Hepatic stellate cell (primary cell): ENCODE data around the gene LRSAM1.
"Not testable (repeated sequence)": the region's sequence is repeated elsewhere in the genome, so short reads cannot be mapped to it uniquely, and the experiment has no call there.

ENCODE experiments used
- DNase-seq: peaks from one replicate; pipeline ENCODE4 v3.0.0; 2011; ENCODE audit warnings: low spot score

LRSAM1 gene

GRCh38 chr9:127457191-127457878 lies 6.0 kb downstream of the LRSAM1 start:
- DNase-seq, result no peak

DNA sequence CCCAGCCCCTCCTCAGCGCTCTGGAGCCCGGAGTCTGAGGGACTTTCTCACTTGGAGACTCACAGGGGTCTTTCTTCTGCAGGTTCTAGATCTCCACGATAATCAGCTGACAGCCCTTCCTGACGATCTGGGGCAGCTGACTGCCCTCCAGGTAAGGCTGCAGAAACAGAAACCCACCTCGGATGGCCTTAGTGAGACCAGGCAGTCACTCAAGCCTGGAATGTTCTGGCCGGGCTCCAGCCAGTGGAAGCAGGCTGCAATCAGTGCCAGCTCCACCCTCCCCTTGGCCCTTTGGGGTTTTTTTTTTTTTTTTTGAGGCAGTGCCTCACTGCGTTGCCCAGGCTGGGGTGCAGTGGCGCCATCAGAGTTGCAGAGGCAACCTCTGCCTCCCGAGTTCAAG lies 7.6 kb downstream of the LRSAM1 start:
- DNase-seq, result no peak

DNA sequence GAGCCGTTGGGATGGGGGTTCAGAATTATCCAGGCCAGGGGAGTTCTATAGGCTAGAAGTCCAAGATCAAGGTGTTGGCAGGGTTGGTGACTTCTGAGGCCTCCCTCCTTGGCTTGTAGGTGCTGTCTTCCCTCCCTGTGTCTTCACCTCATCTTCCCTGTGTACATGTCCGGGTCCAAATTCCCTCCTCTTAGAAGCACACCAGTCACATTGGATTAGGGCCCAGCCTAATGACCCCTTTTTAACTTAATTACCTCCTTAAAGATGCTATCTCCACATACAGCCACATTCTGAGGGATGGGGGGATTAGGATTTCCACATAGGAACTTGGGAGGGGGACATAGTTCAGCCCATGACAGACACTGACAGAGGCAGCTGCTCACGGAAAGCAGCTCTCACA lies 12.1 kb downstream of the LRSAM1 start:
- no peak for DNase-seq

- DNase-seq, result no peak
Measured at GRCh38 chr9:127463911-127464310, 12.6 kb downstream of the LRSAM1 start.

- not testable (repeated sequence) for DNase-seq
Measured at GRCh38 chr9:127466407-127466917, 15.2 kb downstream of the LRSAM1 start.

DNA sequence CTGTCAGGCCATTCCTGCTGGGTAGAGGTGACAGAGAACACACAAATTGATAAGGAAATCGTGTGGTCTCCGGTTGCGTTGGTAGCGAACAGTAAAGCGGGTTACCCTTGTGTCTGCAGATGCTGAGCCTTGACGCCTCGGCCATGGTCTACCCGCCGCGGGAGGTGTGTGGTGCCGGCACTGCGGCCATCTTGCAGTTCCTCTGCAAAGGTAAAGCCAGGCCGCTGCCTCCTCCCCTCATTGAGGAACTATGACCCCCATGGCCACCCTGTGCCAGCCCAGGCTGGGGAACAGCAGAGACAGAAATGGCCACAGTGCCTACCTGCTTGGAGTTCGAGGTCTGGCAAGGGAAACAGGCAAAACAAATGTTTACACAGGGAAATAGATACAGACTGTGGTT lies 16.3 kb downstream of the LRSAM1 start:
- DNase-seq, result no peak

DNA sequence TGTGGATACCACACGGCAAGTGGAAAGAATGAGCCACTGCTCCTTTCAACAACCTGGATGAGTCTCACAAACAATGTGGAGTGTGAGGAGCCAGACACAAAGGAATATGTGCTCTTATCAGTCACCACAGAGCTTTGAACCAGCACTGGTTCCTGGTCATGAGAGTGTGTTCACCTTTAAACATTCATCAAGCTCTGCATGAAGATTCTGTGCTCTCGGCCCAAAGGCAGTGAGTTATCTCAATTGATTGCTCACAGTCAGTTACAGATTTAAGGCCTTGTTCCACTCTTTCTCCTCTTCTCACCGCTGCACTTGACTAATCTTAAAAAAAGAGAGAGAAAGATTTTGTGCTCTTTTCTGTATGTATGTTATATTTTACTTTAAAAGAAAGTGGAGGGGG lies 19.4 kb downstream of the LRSAM1 start:
- no peak for DNase-seq

GRCh38 chr9:127473501-127473900 lies 22.2 kb downstream of the LRSAM1 start:
- DNase-seq, result no peak

- DNase-seq, result no peak
Measured at GRCh38 chr9:127473932-127474331, 22.6 kb downstream of the LRSAM1 start.

DNA sequence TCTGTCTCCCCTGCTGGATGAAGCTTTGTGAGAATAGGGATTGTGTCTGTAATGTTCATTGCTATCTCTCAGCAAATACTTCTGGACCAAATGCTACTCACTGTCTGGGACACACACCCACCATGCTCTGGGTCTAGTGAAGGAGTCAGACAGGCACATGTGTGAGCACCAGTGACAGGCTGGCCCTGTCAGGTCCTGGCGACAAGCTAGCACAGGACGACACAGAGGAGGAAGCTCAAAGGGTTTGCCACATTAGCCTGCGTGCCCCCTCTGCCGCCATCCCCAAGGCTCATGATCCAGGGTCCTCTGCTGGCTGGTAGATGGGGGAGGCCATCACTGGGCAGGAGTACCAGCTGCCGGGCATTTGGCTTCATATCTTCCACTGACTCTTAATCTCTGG lies 23.3 kb downstream of the LRSAM1 start:
- no peak for DNase-seq

- DNase-seq, result no peak
Measured at GRCh38 chr9:127479507-127480081, 28.3 kb downstream of the LRSAM1 start.

GRCh38 chr9:127482662-127483061 lies 31.4 kb downstream of the LRSAM1 start:
- no peak for DNase-seq

- DNase-seq, result no peak
Measured at GRCh38 chr9:127485995-127486394, 34.7 kb downstream of the LRSAM1 start.

GRCh38 chr9:127488946-127489345 lies 37.6 kb downstream of the LRSAM1 start:
- no peak for DNase-seq

DNA sequence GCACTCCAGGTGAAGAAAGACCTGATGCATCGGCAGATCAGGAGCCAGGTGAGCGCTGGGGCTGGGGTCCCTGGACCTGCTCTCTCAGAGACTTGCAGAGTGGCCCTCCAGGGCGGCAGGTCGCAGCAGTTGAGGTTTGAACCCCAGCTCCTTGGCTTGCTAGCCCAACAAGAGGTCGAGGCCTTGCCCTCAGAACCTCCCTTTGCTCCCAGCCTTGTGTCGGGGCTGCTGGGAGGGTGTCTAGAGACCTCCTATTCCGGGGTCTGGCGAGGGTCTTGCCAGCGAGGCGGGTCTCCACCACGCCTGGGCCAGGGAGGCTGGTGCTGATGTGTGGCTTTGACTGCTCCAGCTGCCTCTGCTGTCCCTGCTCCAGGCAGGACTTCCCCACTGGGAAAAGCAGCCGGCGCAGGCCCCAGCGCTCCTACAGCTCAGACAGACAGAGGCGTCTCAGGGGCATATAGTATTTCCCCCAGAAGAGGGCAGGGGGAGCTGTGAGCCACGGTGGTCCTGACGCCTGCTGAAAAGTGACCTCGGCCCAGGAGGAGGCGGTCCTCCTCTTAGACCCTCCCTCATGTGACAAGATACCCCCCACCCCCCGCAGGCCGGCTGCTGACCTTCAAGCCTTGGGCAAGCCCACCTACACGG lies 38.3 kb downstream of the LRSAM1 start:
- no peak for DNase-seq

DNA sequence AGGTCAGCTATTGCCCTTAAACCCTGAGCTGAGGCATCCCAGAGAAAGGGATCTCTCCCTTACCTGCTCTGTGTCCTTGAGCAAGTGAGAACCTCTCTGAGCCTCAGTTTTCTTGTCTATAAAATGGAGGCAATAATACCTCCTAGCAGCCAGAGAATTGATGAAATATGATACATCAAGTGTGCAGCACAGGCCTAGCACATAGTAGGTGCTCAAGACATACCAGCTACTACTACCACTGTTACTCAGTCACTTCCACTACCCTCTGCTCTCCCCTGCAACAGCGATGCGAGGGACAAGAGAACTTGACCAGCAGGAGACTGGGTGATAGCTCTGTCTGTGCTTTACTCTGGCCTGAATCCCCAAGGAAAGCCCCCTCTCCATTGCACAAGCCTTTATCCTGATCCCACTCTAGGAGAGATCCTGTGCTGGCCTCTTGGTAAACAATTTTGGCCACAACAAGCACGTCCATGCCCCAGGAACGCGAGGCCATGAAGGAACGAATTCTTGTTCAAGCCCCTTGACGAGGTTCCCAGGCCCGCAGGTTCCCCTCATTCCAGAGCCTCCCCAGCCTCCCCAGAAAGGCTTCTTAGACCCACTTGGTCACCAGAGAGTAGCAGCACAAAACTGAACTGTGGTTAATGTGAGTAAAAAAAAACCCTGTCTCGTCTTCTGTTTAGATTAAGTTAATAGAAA lies 39.4 kb downstream of the LRSAM1 start:
- DNase-seq, result no peak

GRCh38 chr9:127491516-127491915 lies 40.2 kb downstream of the LRSAM1 start:
- no peak for DNase-seq

- DNase-seq, result no peak
Measured at GRCh38 chr9:127492616-127493015, 41.3 kb downstream of the LRSAM1 start.

DNA sequence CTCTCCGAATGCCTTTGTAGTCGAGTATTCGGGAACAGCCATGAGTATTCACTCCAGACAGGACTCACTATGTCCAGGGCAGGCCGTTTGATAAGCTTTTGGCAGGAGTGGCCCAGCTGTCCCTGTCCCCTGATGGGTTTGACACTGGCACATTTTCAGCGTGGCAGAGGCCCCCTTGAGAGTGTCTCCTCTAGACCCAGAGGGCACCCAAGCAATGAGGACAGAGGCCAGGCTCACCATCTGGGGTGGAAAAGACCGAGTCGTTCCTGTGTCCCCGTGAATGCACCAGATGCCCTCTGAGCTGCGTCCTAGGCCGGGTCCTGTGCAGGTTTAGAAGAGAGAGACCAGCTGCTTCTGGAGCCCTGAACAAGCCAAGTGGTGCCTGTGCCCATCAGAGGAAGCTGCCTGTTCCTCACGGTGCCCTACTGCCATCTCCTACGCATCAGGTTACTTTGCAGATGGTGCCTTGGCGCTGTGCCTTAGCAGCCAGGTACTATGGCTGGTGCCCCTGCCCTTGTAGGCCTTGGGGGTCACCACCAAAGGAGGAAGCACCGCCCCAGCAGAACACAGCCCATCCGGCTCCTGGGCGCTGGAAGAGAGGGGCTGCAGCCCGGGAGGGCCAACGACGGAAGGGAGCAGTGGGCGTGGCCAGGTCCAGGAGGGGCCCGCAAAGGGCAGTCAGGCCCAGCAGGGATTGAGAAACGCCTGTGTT lies 42.4 kb downstream of the LRSAM1 start:
- DNase-seq, result no peak

- DNase-seq, result no peak
Measured at GRCh38 chr9:127494304-127494702, 43.0 kb downstream of the LRSAM1 start.

DNA sequence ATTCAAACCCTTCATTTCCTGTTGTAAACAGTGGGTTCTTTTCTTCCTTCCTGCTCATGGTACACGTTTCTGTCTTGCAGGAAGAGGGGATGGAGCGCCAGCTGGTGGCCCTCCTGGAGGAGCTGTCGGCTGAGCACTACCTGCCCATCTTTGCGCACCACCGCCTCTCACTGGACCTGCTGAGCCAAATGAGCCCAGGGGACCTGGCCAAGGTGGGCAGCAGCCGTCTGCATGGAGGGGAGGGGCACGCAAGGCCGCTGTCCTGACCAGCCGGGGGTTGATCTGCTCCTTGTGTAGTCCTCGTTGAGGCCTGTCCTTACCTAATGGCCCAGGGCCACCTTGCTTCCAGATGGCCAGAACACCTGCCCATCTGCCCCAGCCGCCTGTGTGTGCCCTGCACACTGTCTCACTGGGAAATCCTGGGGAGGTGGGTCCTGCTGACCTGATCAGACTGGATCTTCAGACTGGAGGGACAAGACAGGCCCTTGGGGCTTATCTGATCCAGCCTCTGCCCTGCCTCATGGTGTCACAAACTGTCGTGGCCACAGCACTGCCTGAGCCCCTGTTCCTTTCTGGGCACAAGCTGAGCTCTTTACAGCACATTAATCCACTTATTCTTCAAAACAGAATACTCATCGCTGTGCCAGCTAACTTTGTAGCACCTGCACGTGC lies 44.7 kb downstream of the LRSAM1 start:
- no peak for DNase-seq

DNA sequence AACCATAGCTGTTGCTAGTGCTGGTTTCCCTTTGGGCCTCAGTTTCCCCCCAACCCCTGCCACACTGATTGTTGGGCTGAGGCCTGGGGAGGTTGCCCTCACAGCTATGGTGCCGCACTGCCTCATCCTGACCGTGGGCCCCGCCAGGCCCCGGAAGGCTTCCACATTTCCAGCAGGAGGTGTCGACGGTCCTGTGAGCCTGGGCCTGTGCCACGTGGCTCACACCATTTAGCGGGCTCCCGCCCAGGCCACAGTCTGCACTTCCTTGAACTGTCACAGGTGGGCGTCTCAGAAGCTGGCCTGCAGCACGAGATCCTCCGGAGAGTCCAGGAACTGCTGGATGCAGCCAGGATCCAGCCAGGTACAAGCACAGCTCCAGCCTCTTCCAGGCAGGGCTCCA lies 45.7 kb downstream of the LRSAM1 start:
- no peak for DNase-seq
